Occipital lobe (tissue), 2 donors: Measurements from ENCODE around the gene OR4D2. TPM values are rescaled to one million over a fixed set of nuclear protein-coding genes. Genes with fewer than 3 reads are reported as not detected.

Experiments
- DNase-seq: peaks from one replicate; lab custom pipeline; 2025; lab: John Stamatoyannopoulos, UW
- total RNA-seq: library from RNA; depleted of rRNA; stranded (reverse); fragments of >200 nt; gene quantifications from one replicate; pipeline ENCODE4 v1.2.3, GENCODE V29; 2014

Gene OR4D2
- total RNA-seq, 1 donor from 2014 or later = not detected

DNA sequence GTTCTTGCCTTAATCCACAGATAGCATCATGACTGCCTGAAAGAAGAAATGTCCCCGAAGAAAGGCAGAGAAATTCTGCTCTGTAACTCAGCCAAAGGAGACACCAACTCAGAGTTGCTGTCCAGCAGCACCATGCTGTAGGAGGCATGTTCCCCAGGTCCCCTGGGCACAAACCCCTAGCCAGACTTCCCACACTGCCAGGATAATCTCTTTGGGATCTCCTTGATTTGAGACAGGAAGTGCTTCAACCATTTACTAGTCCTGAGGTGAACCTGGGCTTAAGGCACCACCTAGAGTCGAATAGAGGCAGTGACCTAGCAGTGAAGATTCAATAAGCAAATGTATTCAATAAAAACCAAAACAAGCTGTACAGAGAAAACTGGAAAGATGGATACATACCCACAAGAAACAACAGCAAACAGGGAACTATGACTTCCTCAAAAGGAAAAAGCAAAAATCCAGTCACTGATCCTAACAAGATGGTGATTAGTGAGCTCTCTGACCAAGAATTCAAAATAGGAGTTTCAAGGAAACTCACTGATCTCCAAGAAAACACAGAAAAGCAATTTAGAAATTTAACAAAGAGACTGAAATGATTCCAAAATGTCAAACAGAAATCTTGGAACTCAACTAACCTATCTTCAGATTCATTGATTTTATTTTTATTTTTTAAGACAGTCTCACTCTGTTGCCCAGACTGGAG, 5.7 kb downstream of the OR4D2 start:
- no peak for DNase-seq

DNA sequence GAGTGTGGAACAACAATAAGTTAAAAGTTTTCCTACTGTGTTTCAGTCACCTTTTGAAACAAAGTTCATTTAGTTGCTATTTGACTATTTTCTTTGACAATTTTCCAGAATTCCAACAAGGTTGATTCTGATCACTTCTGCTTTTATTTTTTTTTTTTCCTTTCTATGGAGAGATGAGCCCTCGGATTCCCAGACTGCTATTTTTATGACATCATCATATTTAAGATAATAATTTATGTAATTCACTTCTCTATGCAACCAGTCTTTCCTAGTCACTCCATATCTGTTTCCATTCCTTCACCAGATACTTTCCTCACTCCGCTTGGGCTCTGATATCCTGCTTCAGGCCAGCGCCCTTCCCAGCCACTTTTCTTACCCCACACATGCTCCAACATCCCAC, 8.1 kb downstream of the OR4D2 start:
- DNase-seq = no peak

DNA sequence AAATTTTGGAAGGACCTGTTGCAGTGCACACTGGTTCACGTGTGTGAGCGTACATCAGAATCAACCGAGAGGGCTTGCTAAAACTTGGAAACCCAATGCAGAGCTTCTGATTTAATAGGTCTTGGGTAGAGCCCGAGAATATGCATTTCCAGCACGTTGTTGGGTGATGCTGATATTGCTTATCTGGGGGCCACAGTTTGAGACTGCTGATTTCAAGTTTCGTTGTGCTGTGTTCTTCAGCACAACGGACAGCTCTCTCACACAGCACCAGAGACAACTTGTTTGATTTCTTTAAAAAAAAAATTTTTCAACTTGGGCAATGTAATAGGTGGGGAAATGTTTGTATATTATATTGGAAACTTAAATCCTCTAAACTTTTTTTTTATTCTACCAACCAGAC, 9.4 kb downstream of the OR4D2 start:
- no peak for DNase-seq

DNA sequence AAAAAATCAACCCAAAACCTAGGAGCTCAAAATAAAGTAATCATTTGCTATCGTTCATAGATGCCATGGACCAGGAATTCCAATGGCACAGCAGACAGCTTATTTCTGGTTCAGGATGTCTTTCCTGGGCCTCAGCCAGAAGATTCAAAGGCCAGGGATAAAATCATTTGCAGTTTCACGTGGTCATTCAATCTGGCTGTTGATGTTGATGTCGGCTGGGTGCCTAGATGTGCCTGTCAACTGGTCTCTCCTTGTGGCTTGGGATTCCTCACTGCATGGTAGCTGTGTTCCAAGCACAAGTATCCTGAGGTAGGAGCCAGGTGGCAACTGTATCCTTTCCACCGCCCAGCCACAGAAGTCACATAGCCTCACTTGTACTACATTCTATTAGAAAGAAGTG, 15.0 kb downstream of the OR4D2 start:
- DNase-seq = no peak

GRCh38 chr17:58183514-58183913, 16.7 kb downstream of the OR4D2 start:
- no peak for DNase-seq

- no peak for DNase-seq
These were observed 17.7 kb downstream of the OR4D2 start for GRCh38 chr17:58184308-58184985.

GRCh38 chr17:58184986-58185761, 18.4 kb downstream of the OR4D2 start:
- DNase-seq = no peak

- no peak for DNase-seq
These were observed 19.8 kb downstream of the OR4D2 start for GRCh38 chr17:58186591-58186990.

- no peak for DNase-seq
These were observed 20.3 kb downstream of the OR4D2 start for GRCh38 chr17:58187063-58187462.

DNA sequence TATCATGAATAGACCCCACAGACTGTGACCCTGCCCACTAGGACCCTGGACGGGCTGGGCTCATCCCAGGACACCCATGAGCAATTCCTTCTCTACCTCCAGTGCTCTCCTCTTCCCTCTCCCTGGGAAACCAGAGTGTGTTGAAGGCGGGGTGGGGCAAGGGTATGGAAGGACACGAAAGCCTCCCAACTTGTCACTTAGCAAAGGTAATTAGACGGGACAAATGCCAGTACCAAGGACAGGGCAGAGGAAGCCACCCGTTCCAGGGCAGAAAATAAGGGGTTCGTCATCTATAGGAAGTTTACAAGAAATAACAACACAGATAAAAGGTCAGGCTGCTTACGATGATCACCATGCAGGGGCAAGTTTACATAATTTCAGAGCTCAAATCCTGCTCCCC, 20.9 kb downstream of the OR4D2 start:
- DNase-seq = no peak

DNA sequence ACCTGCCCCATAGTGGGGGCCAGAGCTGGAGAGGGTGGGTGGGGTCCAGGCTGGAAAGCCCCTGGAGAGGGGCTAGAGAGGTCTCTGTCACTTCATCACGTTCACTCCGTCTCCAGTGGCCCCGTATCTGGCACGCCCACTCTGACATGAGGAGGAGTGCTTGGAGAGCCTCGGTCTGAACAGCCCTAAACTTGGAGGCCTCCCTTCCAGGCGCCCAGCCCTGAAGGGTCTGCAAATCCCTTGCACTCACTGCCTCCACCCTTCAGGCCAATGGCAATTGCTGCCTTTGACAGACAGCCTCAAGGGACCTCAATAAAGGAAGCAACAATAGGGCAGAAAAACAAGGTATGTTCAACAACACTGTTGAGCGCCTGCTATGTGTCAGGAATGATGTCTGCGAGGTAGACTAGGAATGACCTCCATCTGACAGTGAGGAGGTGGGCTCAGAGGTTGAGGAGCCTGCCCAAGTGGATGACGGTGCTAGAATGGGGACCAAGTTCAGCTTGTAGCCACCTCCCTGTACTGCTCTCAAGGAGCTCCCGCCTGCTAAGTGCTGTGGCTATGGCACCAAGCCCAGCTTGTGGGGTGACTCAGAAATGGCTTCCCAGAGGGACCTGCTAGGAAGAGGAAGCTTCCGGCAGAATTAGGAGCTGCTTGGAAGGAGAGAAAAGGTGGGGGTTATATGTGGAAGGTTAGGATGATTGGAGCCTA, 22.8 kb downstream of the OR4D2 start:
- DNase-seq = peak; percentile 17

GRCh38 chr17:58191241-58191896, 24.6 kb downstream of the OR4D2 start:
- no peak for DNase-seq

- DNase-seq = no peak
These were observed 25.8 kb downstream of the OR4D2 start, which contains the start of gene EPX for GRCh38 chr17:58192612-58193011. EPX (plus strand) TSS chr17:58192726; CDS start chr17:58192847, 121 bp downstream.

- DNase-seq = no peak
These were observed 27.0 kb downstream of the OR4D2 start for GRCh38 chr17:58193641-58194255.

- DNase-seq = no peak
These were observed 28.8 kb downstream of the OR4D2 start for GRCh38 chr17:58195518-58196123.

GRCh38 chr17:58196610-58197009, 29.8 kb downstream of the OR4D2 start:
- no peak for DNase-seq

DNA sequence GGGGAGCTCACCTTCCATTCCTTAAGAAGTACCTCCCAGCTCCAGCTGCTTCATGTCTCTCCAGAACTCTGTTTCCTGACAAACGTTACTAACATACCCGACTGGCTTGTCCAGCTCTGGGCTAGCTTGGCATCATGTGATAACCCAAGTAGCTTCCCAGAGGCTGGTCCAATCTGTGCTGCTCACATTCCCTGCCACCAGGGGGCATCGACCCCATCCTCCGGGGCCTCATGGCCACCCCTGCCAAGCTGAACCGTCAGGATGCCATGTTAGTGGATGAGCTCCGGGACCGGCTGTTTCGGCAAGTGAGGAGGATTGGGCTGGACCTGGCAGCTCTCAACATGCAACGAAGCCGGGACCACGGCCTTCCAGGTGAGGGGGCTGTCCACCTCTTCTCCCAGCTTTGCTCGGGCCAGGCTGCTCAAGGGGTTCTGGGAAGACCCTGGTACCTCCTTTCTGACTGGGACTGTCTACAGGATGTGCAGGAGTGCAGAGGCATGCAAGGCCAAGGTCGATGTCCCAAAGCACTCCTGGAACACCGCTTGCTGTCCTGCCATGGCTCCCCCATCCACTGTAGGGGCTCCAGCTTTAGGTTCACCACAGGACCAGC, 33.3 kb downstream of the OR4D2 start:
- DNase-seq = no peak

DNA sequence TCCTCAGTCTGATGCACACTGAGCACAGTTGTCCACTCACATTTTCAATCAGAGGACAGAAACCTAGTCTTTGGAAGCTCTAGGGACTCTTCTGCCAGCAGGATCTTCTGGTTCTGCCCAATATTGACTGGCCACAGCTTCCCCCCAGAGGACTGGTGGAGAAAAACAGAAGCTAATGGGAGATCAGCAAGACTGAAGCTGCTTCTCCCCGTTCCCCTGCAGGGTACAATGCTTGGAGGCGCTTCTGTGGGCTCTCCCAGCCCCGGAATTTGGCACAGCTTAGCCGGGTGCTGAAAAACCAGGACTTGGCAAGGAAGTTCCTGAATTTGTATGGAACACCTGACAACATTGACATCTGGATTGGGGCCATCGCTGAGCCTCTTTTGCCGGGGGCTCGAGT, 36.1 kb downstream of the OR4D2 start:
- no peak for DNase-seq

DNA sequence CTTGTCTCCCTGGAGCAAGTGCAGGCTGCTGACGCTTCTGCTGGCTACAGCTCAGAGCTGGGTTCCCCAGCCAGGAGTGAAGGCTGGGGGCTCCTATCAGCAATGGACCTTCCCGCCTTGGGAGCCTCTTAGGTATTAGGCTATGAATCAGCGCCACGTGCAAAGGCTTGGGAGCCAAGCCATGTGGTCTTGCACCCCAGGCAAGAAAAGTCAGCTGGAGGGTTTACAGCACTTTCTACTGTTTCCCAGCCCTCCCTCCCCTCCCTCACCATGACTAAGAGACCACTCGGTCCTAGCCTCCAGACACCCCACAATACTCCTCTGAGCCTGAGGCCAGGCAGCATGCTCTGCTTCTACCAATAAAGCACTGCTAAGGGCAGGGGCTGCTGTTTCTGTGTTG, 38.0 kb downstream of the OR4D2 start:
- no peak for DNase-seq

DNA sequence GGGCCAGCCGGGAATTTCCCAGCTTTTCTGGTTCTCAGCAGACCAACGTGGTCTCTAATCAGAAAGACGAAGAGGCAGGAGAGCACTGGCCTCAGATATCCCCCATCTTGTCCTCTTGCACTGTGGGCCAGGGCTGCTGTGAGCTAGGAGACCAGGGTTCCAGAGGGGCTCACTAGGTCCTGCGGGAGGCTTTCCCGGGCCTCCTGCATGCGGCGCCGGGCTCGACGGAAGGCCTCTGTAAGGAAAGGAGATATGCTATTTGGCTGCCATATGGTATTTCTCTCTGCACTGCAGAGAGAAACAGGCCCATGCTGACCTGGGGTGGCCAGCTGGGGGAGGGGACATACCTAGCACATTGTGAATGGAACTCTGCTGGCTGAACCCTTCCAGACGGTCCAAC, 39.2 kb downstream of the OR4D2 start:
- DNase-seq = no peak
